NOMO-1 (cell line): Measurements from ENCODE around the gene NAPB.

Experiments
- DNase-seq, 2 experiments: peaks; one replicate each; lab custom pipeline; 2025; ENCODE audit not compliant: unreplicated experiment in 2 of 2; lab: John Stamatoyannopoulos, UW

The NAPB gene

DNA sequence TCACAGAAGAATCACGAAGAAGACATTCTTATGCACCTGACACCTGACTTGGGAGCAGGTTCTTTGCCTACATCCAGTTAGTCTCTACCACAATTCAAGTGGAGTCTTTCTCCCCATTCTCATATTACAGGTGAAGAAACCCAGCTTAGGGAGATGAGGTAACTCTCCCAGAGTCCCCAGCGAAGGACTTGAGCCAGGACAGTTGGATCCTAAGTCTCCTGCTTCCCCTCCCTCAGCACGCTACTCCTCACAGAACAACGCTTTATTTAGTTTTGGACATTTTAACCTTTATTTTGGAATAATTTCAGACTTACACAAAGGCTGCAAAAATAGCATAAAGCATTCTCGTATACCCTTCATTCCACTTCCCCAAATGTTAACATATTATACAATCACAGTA, 17.4 kb upstream of the NAPB start:
- no peak for DNase-seq

DNA sequence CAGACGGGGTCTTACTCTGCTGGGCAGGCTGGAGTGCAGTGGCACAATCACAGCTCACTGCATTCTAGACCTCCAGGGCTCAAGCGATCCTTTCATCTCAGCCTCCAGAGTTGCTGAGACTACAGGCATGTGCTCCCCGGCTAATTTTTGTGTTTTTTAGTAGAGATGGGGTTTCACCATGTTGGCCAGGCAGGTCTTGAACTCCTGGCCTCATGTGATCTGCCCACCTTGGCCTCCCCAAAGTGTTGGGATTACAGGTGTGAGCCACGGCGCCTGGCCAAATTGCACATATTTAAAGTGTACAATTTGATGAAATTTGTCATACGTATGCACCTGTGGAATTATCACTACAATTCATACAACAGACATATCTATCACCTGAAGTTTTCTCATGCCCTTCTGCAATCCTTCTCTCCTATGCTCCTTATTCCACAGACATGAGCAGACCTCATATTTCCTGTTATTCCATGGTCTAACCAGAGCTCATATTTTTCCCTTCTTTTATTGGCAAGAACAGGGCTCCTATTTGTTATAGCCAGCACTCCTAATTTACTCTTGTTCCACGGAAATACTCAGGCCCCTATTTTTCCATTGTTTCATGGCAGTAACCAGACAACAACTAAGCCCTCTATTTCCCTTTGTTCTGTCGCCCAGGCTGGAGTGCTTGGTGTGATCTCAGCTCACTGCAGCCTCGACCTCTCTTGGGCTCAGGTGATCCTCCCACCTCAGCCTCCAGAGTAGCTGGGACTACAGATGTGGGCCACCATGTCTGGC, 16.0 kb upstream of the NAPB start:
- no peak for DNase-seq

DNA sequence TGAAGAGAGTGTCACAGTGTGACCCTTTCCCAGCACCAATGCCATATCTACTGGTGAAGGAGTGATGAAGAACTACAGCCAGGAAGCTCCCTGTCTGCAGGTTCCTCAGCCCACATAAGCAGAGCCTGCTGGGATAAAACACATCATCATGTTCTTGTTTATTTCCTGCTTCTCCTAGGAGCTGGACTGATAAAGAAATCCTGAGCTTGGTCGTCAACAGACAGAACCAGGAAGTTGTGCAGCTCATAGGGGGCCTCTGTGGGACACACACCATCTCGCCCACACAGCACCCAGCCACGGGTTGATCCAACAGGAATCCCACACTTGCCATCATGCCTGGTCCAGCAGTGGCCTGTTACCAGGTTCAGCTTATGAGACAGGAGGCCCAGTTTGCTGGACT, 15.4 kb upstream of the NAPB start:
- no peak for DNase-seq

DNA sequence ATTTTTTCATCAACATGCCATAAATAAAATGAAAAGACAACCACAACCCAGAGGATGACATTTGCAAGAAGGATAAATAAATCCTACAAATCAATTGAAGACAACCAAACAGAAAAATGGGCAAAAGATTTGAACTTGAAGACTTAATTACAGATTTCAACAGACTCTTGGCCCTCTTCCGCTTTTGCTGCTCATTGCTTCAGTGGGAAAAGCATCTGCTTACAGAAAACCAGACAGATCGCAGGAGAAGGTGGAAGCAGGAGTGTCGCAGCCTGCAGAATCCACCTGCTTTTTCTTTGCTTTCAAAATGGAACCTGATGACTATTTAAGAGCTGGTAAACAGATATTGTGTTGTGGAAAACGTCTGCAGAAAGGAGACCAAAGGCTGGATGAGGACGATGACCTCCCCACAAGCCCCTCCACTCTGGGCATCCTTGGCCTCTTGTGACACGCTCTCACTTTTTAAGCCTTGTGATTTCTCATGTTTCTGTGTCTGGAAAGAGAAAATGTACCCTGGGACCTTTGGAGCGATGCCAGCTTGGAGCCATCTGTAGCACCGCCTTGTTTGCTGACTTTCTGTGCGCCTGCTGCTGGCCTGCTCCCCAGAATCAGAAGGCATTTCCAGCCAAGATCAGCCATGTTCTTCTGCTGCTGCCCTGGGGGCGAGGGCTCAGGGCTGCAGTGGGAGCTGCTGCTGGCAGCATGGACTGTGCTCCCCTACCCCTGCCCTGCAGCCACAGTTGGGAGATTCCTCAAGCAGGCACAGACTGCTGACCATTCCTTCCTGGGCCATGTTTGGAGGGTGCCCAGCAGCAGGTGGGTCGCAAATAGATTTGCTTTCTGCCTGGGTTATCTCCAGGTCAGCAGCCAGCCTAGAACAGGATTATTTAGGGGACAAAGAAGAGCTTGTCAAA, 14.6 kb upstream of the NAPB start:
- peak in 1 of 2 experiments; percentile 13 for DNase-seq

DNA sequence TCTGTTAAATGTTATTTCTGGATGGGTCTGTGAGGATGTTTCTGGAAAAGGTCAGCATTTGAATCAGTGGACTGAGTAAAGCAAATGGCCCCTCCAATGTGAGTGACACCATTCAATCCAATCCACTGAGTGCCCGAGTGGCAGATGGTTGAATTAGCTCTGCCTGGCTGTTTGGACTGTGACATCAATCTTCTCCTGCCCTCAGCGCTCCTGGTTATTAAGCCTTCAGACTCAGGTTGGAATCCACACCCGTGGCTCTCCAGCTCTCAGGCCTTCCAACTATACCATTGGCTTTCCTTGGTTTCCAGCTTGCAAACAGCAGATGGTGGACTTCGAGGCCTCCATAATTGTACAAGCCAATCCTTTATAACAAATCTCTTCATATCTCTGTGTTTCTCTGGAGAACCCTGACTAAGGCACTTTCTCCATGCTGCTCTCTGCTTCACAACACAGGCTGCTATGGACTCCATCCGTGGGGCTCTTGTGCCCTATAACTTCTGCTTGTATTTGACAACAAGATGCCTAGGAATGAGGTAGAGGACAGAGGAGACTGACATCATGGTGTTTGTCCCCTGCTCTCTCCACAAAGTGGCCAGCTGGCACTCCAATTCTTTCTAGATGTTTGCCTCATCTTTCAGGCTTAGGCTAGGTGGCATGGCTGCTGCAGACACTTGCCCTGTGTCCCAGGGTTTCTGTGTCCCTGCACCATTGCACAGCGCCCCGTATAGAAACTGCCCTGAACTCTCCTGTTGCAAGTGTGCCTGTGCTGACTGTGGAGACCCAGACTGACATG, 13.4 kb upstream of the NAPB start:
- no peak for DNase-seq

DNA sequence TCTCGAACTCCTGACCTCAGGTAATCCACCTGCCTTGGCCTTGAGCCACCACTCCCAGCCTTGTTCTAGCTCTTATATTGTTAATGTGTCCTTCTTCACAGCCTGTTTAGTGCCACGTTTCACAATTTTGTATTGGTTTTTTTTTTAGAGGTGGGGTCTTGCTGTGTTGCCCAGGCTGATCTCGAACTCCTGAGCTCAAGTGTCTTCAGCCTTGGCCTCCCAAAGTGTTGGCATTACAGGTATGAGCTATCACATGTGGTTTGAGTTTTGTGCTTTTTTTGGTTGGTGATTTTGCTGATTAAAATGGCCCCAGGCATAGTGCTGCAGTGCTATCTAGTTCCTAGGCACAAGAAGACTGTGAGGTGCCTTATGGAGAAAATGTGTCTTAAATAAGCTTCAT, 12.3 kb upstream of the NAPB start:
- DNase-seq = no peak

DNA sequence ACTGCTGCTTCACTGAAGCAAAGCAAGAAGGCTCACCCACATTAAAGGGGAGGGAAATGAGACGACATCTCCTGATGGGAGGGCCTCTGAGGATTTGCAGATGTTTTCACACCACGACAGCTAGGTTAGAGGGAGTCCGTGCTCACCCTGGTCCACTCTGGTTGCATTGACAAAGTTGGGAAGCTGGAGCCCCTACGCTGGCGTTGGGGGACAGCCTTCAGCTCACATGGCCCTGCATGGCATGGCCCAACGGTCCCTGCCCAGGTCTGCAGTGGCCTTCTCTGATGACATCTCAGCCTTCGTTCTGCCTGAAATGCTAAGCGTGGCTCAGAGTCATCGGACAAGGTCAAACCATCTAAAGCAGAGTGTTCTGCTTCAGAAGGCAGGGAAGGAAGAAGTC, 3.8 kb upstream of the NAPB start:
- no peak for DNase-seq

DNA sequence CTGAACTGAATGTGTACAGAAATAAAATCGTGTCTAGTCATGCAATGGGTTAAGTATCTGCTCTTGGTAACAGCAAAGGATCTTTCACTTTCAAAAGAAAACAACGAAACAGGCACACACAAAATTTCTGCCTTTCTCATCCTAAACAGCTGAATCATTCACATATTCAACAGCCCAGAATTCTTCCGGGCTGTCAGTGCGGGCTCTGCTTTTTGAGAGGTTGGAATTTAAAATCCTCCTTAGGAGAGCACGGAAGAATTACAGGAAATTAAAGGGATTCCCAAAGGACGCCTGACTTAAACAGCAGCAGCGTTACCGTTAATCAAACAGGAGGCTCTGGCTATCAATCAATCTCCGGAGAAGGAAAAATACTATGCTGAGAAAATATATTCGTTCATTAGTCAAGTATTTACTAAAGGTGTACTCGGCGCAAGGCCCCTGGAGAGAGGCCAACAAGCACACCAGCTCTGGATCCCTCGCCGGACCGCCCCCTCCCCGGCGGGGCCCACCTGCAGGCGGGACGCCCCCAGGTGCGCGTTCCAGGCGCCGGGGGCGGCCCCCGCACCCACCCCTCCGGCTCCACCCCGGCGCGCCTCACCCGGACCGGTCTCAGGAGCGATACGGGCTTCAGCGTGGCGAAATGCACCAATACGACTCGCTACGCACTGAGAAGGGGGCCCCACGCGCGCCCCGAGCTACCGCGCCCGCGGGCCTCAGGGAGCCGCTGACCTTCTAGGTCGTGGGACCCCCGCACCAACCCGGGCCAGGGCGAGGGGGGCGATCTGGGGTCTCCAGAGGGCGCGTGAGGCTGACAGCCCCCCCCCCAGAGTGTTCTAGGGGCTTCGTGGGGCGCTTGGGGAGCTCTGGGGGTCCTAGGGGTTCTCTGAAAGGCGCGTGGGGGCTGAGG, 1.0 kb downstream of the NAPB start:
- DNase-seq = peak; percentile 29 to 45

DNA sequence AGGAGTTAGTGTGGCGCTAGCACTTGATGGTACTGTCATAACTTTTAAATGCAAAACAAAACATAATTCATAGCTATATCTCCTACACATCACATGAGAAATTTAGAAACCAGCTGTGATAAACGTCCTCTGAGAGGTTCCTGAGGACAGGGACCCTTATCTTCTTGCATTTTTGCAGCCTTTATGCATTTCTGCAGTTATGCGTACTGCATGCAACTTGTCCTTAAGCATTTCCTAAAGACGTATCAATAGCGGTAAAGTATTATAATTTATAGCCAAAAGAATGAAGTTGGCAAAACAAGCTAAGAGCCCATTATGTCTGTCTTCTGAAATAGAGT, 1.7 kb downstream of the NAPB start:
- no peak for DNase-seq

DNA sequence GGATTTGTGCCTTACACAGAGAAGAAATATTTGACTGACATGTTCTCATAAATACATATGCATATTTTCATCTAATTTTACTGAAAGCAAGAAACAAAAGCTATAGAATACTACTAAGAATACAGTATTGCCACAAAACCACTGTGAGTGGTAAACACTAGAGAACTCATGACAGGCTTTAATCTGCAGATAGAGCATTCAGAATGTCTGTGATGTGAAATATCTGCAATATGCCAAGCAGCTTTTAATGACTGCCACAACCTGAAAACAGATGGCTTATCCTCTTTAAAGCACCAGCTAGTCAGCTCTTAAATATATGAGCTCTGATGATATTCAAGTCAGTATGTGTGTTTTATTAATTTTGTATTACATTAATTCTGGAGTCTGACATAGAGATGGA, 3.4 kb downstream of the NAPB start:
- no peak for DNase-seq

DNA sequence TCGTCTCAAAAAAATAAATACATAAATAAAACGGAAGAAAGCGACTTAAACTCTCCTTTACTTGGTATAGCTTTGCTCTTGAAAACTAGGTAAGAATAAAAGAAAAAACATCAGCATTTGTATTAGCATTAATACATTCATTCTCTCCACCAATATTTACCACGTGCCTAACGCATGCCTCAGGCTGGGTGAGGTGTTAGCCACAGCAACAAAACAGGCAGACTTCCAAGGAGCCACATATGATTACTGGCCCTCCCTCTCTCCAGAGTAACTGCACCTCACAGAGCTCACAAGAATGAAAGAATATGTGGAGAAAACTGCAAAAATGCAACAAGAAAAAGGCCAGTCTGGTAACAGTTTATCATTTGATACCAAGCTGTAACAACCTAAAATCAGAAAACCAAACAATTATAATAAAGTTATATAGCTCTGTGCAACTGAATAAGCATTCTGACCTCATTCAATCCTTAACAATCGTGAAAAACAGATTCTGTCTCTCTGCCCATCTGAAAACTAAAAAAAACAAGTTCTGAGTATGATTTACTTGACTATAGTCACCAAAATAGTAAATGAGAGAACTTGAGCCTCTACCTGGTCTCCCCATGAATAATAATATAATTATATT, 5.2 kb downstream of the NAPB start:
- no peak for DNase-seq

DNA sequence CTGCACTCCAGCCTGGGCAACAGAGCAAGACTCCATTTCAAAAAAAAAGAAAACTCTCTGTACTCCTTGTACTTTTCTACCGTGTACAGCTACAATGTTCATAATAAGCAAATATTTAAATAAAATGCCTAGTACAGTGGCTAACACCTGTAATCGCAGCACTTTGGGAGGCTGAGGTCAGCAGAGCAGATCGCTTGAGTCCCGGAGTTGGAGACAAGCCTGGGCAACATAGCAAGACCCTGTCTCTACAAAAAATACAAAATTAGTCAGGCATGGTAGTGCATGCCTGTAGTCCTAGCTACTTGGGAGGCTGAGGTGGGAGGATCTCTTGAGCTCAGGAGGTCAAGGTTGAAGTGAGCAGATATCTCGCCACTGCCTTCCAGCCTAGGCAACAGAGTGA, 5.7 kb downstream of the NAPB start:
- DNase-seq = no peak

DNA sequence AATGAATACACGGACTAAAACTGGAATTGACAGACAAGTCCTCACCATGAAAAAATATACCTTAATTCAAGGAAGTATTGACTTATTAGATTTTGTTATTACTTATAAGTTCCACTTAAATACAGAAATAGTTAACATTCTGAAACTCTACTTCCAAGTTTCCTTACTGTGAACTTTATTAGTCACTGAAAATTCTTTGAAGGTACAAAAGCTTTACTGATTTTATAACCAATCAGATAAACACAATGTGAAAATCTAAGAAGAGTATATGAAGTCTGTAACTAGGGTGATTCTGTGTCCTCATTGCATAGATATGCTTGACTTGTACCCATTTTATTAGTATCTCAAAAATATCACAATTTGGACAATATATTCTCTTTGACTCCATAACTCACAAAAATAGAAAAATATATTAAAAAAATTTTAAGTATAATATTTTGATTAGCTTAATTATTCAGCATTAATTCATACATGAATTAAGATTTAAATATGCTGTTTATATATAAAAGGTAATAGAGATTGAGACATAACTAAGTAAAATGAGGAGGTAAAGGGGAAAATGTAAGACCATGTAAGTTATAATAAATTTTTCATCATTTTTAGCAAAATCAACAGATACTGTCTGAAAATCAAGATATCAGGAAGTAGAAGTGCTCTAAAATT, 6.6 kb downstream of the NAPB start:
- no peak for DNase-seq

DNA sequence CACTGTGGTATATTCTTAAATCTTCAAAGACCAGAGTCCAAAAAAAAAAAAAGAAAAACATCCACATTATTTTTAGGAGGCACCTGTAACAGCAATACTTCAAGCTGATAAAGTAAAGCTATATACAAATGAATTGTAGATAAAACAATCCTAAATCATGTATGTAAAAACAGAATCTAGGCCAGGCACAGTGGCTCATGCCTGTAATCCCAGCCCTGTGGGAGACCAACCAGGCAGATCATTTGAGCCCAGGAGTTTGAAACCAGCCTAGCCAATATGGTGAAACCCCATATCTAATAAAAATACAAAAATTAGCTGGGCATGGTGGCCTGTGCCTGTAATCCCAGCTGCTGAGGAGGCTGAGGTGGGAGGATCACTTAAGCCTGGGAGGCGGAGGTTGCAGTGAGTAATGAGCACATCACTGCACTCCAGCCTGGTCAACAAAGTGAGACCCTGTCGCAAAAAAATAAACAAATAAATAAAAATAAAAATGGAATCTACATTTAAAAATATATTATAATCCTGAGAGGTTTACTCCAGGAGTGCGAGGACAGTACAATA, 7.3 kb downstream of the NAPB start:
- no peak for DNase-seq

DNA sequence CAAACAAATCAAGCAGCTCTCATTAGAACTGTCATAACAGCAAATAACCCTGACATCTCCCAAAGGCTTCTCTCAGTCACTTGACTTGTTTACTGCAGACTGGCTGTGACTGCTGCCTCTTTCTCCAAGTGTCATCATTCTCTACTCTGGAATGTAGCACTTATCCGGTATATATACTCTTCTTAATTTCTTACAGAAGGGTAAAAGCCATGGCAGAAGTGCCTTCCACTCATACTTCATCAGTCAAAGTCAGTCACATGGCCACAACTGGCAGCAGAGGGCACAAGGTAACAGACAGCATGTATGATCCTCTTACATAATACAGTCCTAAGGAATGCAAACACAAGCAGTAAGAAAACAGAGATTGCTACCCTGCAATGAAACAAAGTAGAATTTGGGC, 9.3 kb downstream of the NAPB start:
- no peak for DNase-seq

DNA sequence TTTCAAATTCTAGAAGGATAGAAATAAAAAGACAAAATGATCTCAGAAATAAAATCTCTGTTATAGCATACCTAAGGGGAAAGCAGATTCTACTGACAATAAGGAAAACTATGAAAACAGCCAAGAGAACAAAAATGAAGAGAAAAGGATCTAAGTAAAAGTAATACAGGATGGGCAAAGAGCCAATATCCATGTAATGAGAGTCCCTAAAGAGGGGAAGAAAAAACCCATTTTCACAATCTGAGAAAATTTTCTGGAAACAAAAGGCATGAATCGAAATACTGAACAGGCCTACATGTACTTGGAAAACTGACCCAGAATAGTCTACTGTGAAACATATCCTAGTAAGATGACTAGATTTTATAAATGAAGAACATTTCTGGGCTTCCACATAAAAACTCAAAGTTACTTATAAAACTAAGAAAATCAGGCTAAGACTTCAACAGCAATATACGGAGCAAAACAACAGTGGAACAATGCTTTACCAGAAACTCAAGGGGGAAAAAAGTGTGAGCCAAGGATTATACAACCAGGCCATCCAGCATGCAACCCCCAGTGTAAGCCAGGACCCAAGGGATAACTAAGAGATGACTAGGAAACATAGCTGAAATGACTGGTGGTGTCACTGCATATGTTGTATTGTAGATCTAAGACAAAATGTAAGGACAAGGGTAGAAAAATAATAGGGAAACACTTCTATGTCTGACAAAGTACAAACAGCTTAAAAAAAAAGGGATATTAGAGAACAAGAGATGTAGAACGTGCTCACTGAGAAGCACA, 10.2 kb downstream of the NAPB start:
- no peak for DNase-seq

DNA sequence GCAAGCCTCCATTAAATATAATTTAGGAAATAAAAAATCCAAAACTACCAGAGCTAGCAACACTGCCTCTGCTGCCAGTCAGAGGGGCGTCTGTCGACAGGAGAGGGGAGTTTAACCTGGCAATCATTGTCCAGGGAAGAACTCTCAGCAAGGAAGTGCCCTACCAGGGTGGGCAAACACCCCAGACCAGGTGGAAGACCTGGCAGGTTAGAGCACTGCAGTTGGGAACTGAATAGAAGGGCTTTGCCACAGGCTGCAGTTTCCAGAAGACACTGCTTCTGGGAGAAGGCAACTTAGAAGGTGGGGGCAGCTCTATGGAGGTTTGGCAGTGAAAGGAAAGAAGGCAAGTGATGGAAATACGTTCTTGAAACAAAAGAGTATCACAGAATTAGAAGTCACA, 11.5 kb downstream of the NAPB start:
- DNase-seq = no peak

DNA sequence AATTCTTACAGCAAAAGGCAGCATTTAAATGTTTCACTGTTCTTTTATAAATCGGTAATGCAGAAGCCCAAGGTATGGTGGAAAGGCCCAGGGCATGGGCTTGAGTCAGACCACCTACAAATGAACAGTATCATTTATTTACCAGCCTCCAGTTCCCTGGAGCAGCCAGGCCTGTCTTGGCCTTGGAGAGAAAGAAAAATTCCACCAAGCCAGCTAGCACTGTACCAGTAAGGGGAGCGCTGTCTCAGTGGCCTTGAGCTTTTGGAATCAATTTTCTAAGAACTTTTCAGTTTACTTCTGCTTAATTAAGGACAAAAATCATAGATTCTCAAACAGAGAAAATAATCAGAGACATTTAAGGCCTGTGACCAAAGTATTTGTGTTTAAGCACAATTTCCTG, 12.3 kb downstream of the NAPB start:
- no peak for DNase-seq
